T-cell (primary cell): Measurements from ENCODE around the gene RILPL1. TPM values are rescaled to one million over a fixed set of nuclear protein-coding genes. Genes with fewer than 3 reads are reported as not detected.

Source experiments
- ATAC-seq, 4 experiments: fragments of 200-7000 bp in 3 of 4; fragments of 150-1000 bp in 1 of 4; cut with Tn5 transposase; replicated peaks in 1 of 4; 1 replicate in 3 of 4; 2 replicates in 1 of 4; pipeline ENCODE4 v1.10.0; 2021; ENCODE audit warnings: moderate library complexity in 3 of 4, mild to moderate bottlenecking in 2 of 4, moderate number of reproducible peaks in 1 of 4
- CTCF ChIA-PET, 2 donors: fragments of 300-600 bp; sonication (Branson Sonifier 250); formaldehyde crosslinking; loops; one replicate each; lab custom pipeline; 2022; ENCODE audit warnings: antibody characterized with exemption in 2 of 2; lab: Charles Lee
- POLR2A ChIA-PET, 2 donors: fragments of 300-600 bp; sonication (Branson Sonifier 250); formaldehyde crosslinking; loops; one replicate each; lab custom pipeline; 2022; ENCODE audit warnings: antibody characterized with exemption in 2 of 2; lab: Charles Lee
- DNase-seq, 35 experiments: peaks; one replicate each; pipeline versions ENCODE4 v3.0.0 to v3.0.0-alpha.2; 2013 to 2023
- H3K27ac ChIP-seq: one replicate; pipeline ENCODE4 v1.5.1; 2013; ENCODE audit warnings: low read length
- H3K27me3 ChIP-seq, 2 experiments: replicated peaks in 1 of 2; 1 replicate in 1 of 2; 2 replicates in 1 of 2; pipeline versions ENCODE4 v1.6.1 to v1.7.0; 2013; ENCODE audit warnings: low read length in 1 of 2, mixed read lengths in 1 of 2; ENCODE audit not compliant: control insufficient read depth in 2 of 2, insufficient read depth in 2 of 2; ENCODE audit errors: extremely low read depth in 1 of 2
- H3K36me3 ChIP-seq, 2 donors: 1 replicate in 1 of 2; 2 replicates in 1 of 2; pipeline versions ENCODE4 v1.6.1 to v1.7.0; 2013; ENCODE audit warnings: low read length in 1 of 2; ENCODE audit not compliant: control insufficient read depth in 2 of 2, insufficient read depth in 1 of 2; ENCODE audit errors: extremely low read depth in 1 of 2
- H3K4me1 ChIP-seq, 2 experiments: 1 replicate in 1 of 2; 2 replicates in 1 of 2; pipeline versions ENCODE4 v1.6.1 to v1.7.0; 2013; ENCODE audit warnings: low read length in 2 of 2, mixed read lengths in 1 of 2; ENCODE audit not compliant: insufficient read depth in 2 of 2, control insufficient read depth in 1 of 2; ENCODE audit errors: extremely low read depth in 1 of 2
- H3K4me3 ChIP-seq, 2 donors: 1 replicate in 1 of 2; 2 replicates in 1 of 2; pipeline versions ENCODE4 v1.5.1 to v1.7.0; 2013; ENCODE audit warnings: mild to moderate bottlenecking in 2 of 2, low read length in 1 of 2, moderate library complexity in 1 of 2; ENCODE audit not compliant: control insufficient read depth in 1 of 2; ENCODE audit errors: extremely low read depth in 1 of 2
- H3K9me3 ChIP-seq: 2 replicates; pipeline ENCODE4 v1.7.0; 2013
- H3K27ac Mint-ChIP-seq, 2 donors: one replicate each; pipeline ENCODE4 v1.8.0; 2020 to 2021; ENCODE audit warnings: mild to moderate bottlenecking in 2 of 2, mixed read lengths in 2 of 2
- H3K27me3 Mint-ChIP-seq, 2 donors: one replicate each; pipeline ENCODE4 v1.8.0; 2021 to 2022; ENCODE audit warnings: mixed read lengths in 2 of 2
- H3K36me3 Mint-ChIP-seq: one replicate; pipeline ENCODE4 v1.8.0; 2021; ENCODE audit warnings: mixed read lengths
- H3K4me1 Mint-ChIP-seq, 3 donors: one replicate each; pipeline ENCODE4 v1.8.0; 2020 to 2022; ENCODE audit warnings: mixed read lengths in 3 of 3, mild to moderate bottlenecking in 1 of 3
- H3K4me3 Mint-ChIP-seq, 3 donors: one replicate each; pipeline ENCODE4 v1.8.0; 2020 to 2022; ENCODE audit warnings: mild to moderate bottlenecking in 3 of 3, mixed read lengths in 3 of 3, moderate library complexity in 3 of 3
- H3K9me3 Mint-ChIP-seq, 3 donors: one replicate each; pipeline ENCODE4 v1.8.0; 2020 to 2022; ENCODE audit warnings: mixed read lengths in 3 of 3
- WGBS: methylation state at CpG from one replicate; pipeline ENCODE4 v1.1.5; 2013; ENCODE audit warnings: missing lambda C conversion rate; ENCODE audit not compliant: insufficient coverage; 5-methylcytosine and 5-hydroxymethylcytosine counted together
- total RNA-seq, 35 experiments: library from RNA in 6 of 35; stranded (reverse) in 6 of 35; fragments of 120-200 nt in 1 of 35; gene quantifications; one replicate each; pipeline versions ENCODE4 v1.2.1 to v1.2.4 and lab custom pipeline; 2013 to 2026

RILPL1 gene
- total RNA-seq, 5 donors from 2014 or later (not counting 1 experiment from before 2014, with no cell fraction given) = 2.8 to 8.9 (median 6.1) TPM

DNA sequence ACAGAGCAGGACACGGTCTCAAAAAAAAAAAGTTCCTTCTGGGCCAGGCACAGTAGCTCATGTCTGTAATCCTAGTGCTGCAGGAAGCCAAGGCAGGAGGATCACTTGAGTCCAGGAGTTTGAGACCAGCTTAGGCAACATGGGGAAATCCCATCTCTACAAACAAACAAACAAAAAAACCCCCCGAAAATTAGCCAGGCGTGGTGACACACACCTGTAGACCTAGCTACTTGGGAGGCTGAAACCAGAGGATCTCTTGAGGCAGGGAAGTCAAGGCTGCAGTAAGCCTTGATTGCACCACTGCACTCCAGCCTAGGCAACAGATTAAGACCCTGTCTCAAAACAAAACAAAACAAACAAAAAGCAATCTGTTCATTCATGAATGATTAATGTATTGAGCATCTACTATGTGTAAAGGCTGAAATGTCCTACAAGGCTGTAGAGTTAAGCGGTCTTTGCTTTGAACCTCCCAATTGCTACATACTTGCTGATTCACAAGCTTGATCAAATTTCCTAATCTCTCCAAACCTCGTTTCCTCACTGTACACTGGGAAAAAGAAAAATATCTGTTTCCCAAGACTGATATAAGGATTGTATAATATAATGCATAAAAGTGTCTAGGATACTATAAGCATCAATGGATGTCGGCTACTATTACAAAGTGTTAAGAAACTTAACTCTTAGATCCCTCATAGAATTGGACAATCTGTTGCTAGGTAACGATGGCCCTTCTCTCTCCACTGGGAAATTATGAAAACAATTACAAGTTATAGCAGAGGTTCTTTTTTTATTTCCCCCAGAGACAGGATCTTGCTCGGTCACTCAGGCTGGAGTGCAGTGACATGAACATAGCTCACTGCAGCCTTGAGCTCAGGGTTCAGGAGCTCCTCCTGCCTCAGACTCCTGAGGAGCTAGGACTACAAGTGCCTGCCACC lies 89.2 kb downstream of the RILPL1 start:
- ATAC-seq = no peak
- no peaks in the 10 kb centered on the region for H3K27me3 ChIP-seq
- no peaks in the 10 kb centered on the region for H3K36me3 ChIP-seq
- Mint-ChIP-seq H3K4me1 (peaks cover 26 to 32% (median 31%) of the 10 kb centered on the region in 3 donors), H3K27me3 (no peaks in the 10 kb centered on the region), H3K9me3 (no peaks in the 10 kb centered on the region), H3K27ac (peak overlapping the region in 1 of 2 donors; percentile 7), H3K4me3 (no peak overlapping the region), H3K36me3 (no peaks in the 10 kb centered on the region)
- POLR2A ChIA-PET = interaction anchor here in 1 of 2 donors (0.7 kb wide), 2 partner anchors 9 to 38 kb away, joined by 3 to 4 read pairs; no protein-coding TSS in a partner anchor
- DNase-seq = no peak
- CTCF ChIA-PET = no interaction called here
- peaks cover 4 to 34% of the 10 kb centered on the region in 2 experiments for H3K4me1 ChIP-seq
- H3K9me3 ChIP-seq = no peaks in the 10 kb centered on the region
- no peak overlapping the region for H3K27ac ChIP-seq
- H3K4me3 ChIP-seq = no peak overlapping the region
- 100% methylated on average over 4 of the region's 8 CpGs for WGBS

DNA sequence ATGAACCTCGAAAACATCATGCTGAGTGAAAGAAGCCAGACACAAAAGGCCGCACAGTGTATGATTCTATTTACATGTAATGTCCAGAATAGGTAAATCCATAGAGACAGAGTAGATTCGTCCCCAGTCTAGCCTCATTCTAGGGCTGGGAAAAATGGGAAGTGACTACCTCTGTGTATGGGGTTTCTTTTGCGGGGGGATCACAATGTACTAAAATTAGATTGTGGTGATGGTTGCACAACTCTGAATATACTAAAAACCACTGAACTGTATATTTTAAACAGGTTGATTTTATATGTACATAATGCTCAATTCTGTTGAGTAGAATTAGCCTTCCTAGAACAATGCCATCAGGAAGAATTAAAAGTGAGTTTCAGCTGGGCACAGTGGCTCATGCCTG lies 90.7 kb downstream of the RILPL1 start:
- no peak for DNase-seq
- H3K27me3 ChIP-seq = no peaks in the 10 kb centered on the region

DNA sequence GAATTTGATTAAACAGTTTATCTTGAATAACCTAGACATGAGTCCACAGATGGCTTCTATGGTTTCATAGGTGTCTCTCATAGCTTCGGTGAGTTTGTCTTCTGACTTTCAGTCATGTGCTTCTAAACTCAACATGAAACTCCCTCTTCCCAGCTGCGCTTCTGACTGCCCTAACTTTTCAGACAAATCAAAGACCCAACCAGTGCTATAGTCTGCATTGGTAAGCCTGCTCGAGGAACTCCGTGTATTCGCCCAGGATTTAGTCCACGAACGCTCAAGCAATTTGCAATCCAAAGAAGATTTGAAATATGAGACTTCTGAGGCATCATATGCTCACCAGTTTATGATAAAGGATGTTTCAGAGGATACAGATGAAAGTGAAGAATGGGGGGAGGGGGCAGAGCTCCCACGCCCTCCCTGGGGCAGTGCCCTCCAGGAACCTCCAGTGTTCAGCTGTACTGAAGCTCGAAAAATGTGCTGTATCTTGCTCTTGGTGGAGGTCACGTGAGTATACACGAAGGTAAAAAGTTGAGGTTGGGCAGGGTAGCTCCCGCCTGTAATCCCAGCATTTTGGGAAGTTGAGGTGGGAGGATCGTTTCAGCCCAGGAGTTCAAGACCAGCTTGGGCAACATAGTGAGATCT lies 91.9 kb downstream of the RILPL1 start:
- ATAC-seq = no peak
- 83% methylated on average over 7 of the region's 13 CpGs for WGBS
- ChIA-PET CTCF (interaction anchor here in 1 of 2 donors (0.6 kb wide), 1 partner anchor 15 kb away, joined by 6 read pairs; no protein-coding TSS in a partner anchor), POLR2A (no interaction called here)
- H3K27ac ChIP-seq = no peak overlapping the region
- no peaks in the 10 kb centered on the region for H3K36me3 ChIP-seq
- H3K27me3 ChIP-seq = no peaks in the 10 kb centered on the region
- no peak overlapping the region for H3K4me3 ChIP-seq
- H3K4me1 ChIP-seq = peaks cover 7 to 28% of the 10 kb centered on the region in 2 experiments
- Mint-ChIP-seq H3K4me3 (no peak overlapping the region), H3K27me3 (no peaks in the 10 kb centered on the region), H3K9me3 (no peaks in the 10 kb centered on the region), H3K4me1 (peaks cover 16 to 29% (median 19%) of the 10 kb centered on the region in 3 donors), H3K27ac (no peak overlapping the region), H3K36me3 (no peaks in the 10 kb centered on the region)
- DNase-seq = no peak
- no peaks in the 10 kb centered on the region for H3K9me3 ChIP-seq

More for the DNA sequence above, 90.7 kb downstream of the RILPL1 start:
- peaks cover 4 to 24% of the 10 kb centered on the region in 2 experiments for H3K4me1 ChIP-seq
- H3K9me3 Mint-ChIP-seq = no peaks in the 10 kb centered on the region
- ChIA-PET CTCF (no interaction called here), POLR2A (no interaction called here)
- 83% methylated on average over 1 of the region's 4 CpGs for WGBS
- no peak overlapping the region for H3K4me3 ChIP-seq
- H3K27ac Mint-ChIP-seq = no peak overlapping the region
- no peak overlapping the region for H3K4me3 Mint-ChIP-seq
- H3K4me1 Mint-ChIP-seq = peaks cover 13 to 20% (median 17%) of the 10 kb centered on the region in 3 donors
- H3K36me3 Mint-ChIP-seq = no peaks in the 10 kb centered on the region
- no peaks in the 10 kb centered on the region for H3K27me3 Mint-ChIP-seq
- no peak for ATAC-seq
- H3K9me3 ChIP-seq = no peaks in the 10 kb centered on the region
- no peaks in the 10 kb centered on the region for H3K36me3 ChIP-seq
- no peak overlapping the region for H3K27ac ChIP-seq

DNA sequence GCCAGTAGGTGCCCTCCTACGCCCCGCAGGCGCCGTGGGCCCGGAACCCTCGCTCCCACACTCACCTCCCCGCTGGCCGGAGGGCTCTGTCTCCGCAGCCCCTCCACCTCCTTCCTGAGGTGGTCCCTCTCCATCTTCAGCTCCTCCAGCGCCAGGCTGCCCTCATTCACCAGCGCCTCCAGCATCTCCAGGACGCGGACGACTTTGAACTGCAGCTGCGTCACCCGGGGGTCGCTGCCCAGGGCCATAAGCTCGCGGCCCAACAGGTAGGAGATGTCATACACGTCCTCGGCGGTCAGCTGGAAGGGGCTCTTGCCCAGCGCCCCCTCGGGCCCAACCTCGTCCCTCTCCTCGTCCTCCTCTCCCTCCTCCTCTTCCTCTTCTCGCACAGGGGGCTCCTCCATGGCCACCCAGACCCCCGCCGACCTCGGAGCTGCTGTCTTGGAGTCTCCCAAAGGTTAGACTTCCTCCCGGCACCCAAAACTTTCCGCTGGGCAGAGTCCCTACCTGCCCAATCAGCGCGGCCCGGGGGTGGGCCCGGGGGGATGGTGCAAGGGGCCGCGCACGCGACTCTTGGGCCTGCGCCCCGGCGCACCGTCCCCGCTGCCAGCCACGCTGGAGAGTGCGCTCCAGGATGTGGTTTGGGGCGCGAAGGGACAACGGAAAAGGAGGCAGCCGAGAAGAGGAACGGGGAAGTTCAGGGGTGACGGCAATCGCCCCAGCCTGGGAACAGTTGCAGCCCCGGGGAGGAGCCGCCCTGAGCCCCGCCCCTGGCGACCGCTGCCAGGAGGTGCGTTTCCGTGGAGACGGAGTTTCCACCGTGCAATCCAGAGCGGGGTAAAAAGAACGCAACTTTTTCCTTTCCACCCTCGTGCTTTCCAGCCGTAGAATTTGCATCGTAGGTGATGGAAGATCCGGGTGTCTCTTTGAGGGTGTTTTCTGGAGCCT lies 97.2 kb downstream of the RILPL1 start, which contains the start of gene RILPL2:
Gene RILPL2 (minus strand): TSS at position 668 of the 948 bp plus-strand sequence. CDS start 264 bp downstream, at position 404.
- Mint-ChIP-seq H3K27me3 (no peaks in the 10 kb centered on the region), H3K4me1 (peaks cover 38 to 52% (median 51%) of the 10 kb centered on the region in 3 donors), H3K9me3 (no peaks in the 10 kb centered on the region), H3K36me3 (peaks cover 7% of the 10 kb centered on the region), H3K27ac (peak within 1 kb of the TSS; percentile 93 to 94), H3K4me3 (peak within 1 kb of the TSS; percentile 94 to 96 (median 95))
- no peaks in the 10 kb centered on the region for H3K36me3 ChIP-seq
- H3K9me3 ChIP-seq = no peaks in the 10 kb centered on the region
- H3K27ac ChIP-seq = peak within 1 kb of the TSS; percentile 89
- CTCF ChIA-PET = interaction anchor here in 1 of 2 donors (1.3 kb wide), 1 partner anchor 24 kb away, joined by 3 read pairs; no protein-coding TSS in a partner anchor
- peak within 1 kb of the TSS; percentile 77 to 81 for H3K4me3 ChIP-seq
- under 1% methylated on average over 63 of the region's 69 CpGs for WGBS
- ATAC-seq (peak; percentile 90 to 95 (median 92)), DNase-seq (peak; percentile 72 to 94 (median 86))
- no peaks in the 10 kb centered on the region for H3K27me3 ChIP-seq
- POLR2A ChIA-PET = interaction anchor here in 1 of 2 donors (0.7 to 0.8 kb wide), 2 partner anchors 9 to 167 kb away, joined by 3 read pairs; no protein-coding TSS in a partner anchor
- peaks cover 8 to 55% of the 10 kb centered on the region in 2 experiments for H3K4me1 ChIP-seq

DNA sequence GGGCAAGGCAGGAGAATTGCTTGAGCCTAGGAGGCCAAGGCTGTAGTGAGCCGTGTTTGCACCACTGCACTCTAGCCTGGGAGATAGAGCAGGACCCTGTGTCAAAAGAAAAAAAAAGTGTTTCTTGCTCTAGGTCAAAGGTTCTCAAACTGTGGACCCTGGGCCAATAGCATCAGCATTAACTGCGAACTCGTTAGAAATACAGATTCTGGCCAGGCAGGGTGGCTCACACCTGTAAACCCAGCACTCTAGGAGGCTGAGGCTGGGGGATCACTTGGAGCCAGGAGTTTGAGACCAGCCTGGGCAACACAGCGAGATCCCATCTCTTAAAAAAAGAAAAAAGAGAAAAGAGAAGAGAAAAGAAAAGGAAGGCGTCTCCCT lies 97.9 kb downstream of the RILPL1 start:
- peaks cover 42 to 57% (median 55%) of the 10 kb centered on the region in 3 donors for H3K4me1 Mint-ChIP-seq
- WGBS = 13% methylated on average over 3 of the region's 5 CpGs

More for the DNA sequence above, 97.9 kb downstream of the RILPL1 start:
- peak overlapping the region; percentile 77 to 81 for H3K4me3 ChIP-seq
- Mint-ChIP-seq H3K27ac (peak overlapping the region; percentile 93 to 94), H3K4me3 (peak overlapping the region; percentile 94 to 96 (median 95)), H3K36me3 (peaks cover 13% of the 10 kb centered on the region), H3K27me3 (no peaks in the 10 kb centered on the region), H3K9me3 (no peaks in the 10 kb centered on the region)
- H3K27ac ChIP-seq = peak overlapping the region; percentile 89
- ChIA-PET POLR2A (interaction anchor here in 1 of 2 donors (0.6 to 0.8 kb wide), 2 partner anchors 8 to 9 kb away, joined by 3 to 4 read pairs; no protein-coding TSS in a partner anchor), CTCF (no interaction called here)
- no peak for DNase-seq
- no peaks in the 10 kb centered on the region for H3K27me3 ChIP-seq
- peaks cover 0 to 3% of the 10 kb centered on the region in 2 donors for H3K36me3 ChIP-seq
- no peak for ATAC-seq
- no peaks in the 10 kb centered on the region for H3K9me3 ChIP-seq
- peaks cover 8 to 61% of the 10 kb centered on the region in 2 experiments for H3K4me1 ChIP-seq
